Measurements from ENCODE around the gene STK35.

STK35 gene

DNA sequence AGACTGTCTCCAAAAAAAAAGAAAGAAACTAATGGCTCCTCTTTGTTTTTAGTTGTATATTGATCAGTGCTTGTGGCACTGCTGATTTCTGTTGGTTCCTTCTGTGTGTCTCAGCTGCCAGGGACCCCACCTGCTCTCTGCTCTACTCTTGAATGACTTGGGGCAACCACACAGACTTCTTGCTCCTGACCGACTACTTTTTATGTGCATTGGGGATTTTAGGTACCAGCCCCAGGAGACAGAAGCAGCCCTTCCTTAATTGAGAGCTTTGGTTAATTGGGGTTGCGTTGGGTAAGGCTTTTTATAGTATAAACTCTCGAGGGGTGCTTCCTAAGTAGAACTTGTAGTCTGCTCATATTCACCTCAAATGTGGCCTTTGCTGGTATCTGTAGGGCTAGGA lies 6.9 kb downstream of the STK35 start:
- no peak for DNase-seq

DNA sequence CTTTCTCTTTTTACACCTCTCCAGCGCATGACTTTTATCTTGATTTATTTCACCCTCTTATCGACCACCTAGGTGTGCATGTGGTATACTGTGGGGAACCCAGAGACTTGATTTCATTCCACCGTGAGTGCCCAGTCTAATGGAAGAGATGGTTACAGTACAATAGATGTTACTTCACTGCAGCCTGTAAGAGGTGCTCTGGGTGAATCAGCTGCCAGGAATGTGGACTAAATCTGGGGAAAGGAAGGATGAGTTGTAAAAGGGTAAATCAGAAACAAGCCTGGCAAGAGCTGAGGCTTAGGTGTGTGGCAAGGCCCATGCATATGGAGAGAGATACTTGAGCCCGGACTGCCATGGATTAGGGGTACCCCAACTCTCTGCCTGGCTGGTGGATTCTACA lies 7.4 kb downstream of the STK35 start:
- no peak for DNase-seq

DNA sequence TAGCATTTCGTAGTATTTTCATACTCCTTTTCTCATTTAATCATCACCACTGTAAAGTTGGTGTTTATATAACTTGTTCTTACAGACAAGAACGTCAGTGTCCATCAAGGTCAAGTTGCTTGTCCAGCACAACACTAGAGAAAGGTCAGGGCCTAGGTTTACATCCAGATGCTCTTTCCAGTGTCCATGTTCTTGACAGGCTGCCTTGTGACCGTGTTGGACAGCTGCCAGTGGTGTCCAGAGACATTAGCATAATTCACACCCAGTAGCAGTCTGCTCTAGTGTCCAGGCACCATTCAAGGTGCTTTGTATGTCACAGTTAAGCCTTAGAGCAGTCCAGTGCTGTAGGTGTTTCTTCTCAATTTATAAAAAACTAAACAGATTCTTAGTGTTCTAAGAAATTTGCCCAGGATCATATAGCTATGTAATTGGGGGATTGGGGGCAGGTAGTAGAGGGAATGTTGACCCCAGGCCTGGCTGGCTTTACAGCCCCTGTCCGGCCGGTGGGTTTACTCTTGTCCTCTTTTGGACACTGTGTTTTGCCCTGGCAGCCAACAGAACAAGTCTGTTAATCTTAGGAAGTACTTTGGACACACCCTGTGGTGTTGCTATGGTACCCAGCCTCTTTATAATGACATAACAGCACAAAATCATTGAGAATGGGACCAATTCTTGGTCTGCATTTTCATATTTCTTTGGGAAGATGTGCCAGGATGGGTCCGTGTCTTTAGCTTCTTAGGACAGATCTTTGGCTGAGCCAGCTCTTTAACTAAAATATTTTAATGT lies 8.0 kb downstream of the STK35 start:
- no peak for DNase-seq

DNA sequence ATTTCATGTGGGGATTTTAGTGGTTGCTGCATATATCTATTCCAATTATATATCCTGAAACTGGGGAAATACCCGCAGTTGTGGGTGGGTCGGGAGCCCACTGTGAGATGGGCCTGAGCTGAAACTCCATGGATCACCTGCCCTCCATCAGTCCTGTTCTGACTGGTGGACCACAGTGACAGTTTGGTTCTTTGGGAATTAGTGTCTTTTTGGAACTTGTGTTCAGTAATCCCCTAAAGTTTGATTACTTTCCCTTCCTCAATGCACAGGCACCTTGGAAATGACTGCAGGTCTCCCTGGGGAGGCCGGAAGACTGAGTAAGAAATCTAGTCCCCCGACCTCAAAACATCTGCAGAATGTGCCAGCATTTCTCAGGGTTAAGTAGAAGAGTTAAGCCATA lies 11.3 kb downstream of the STK35 start:
- no peak for DNase-seq

DNA sequence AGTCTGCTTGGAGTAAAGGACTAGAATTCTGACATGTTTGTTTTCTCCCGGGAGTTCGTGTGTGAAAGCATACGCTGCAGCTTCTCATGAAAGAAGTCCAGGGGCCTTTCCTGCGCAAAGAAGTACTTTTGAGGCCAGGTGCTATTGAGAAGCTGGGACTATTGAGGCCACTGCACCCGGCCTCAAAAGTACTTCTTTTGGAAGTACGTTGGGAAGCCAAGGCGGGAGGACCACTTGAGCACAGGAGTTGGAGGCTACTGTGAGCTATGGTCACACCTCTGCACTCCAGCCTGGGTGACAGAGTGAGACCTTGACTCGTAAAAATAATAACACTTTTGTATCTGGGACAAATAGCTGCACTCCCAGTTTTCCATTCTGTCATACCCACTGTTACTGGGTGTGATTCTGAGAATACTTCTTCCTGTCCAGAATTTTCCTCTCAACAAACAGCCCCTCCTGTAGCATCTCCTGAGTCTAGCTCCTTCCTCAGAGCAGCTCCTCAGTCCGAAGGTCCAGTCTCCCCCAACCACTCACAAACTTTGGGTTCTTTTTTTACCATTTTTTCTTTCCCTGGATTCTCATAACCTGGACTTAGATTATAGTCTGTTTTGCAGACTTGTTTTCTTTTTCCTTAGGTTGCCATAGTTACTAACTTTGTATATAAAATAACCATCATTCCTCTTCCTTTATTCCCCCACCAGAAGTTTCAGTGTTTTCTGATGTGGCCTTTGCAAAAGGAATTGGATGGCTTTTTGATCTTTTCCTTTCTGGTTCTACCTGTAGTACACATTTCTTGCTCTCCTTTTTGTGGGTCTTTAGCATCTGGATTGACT lies 12.7 kb downstream of the STK35 start:
- no peak for DNase-seq

DNA sequence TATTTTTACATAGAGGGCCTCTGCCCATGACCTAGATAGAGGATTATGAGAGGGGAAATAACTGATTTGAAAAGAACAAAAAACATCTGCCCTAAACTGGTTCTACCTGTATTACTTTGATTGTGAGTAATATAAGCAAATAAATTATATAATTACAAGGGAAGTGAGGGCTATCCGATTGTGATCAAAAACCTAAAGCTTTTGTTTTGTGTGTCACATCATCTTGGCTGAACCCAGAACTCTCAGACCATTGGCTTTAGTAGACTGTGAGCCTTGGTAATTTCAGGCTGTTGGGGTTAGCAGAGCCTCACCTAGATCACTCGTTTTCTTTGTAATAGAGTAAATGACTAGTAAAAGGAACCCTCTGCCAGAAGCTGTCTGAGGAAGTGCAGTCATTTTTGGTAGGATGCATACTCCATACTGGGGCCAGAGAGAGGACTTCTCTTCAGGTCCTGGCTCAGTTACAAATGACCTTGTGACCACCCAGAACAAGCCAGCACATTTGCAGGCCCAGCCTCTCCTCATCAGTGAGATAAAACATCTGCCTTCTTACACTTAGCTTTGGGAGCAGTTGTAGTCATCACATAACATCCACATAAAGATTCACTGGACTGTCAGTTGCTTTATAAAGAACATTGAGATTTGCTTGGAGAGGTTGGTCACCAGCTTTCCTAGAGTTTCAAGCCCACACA lies 13.5 kb downstream of the STK35 start:
- DNase-seq = no peak

DNA sequence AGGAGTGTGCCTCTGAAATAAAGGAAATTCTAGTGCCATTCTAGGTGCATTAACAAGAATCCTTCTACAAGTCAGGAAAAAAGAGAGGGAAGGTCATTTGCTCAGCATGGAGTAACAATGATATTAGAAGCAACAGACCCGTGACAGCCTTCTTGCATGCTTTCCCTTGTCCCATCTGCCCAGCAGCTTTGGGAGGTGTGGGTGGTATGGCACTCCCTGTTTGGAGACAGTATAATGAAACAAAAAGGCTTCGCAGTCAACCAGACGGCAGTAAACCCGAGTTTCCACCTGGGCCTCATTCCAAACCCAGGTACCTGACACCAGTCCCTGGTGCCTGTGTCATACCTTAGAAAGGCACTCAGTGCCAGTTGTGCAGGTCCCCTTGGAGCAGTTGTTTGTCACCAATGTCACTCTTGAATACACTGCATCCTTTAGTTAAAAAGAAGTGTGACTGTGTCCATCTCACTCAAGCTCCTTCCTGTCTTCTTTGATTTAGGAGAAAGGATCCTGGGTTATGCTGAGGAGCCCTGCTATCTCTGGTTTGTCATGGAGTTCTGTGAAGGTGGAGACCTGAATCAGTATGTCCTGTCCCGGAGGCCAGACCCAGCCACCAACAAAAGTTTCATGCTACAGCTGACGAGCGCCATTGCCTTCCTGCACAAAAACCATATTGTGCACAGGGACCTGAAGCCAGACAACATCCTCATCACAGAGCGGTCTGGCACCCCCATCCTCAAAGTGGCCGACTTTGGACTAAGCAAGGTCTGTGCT lies 14.7 kb downstream of the STK35 start:
- DNase-seq = no peak

DNA sequence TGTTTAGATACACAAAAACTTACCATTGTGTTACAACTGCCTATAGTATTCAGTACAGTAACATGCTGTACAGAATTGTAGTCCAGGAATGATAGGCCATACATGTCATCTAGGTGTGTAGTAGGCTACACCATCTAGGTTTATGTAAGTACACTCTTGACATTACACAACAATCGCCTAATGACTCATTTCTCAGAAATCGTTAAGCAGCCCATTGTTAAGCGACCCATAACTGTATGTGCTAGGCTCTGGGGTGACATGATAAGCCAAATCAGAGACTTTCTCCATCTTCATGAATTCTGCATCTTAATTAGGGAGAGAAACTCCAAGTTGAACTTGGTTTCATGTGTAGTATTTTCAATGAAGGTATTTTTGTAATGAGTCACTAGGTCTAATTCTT lies 17.2 kb downstream of the STK35 start:
- DNase-seq = no peak

DNA sequence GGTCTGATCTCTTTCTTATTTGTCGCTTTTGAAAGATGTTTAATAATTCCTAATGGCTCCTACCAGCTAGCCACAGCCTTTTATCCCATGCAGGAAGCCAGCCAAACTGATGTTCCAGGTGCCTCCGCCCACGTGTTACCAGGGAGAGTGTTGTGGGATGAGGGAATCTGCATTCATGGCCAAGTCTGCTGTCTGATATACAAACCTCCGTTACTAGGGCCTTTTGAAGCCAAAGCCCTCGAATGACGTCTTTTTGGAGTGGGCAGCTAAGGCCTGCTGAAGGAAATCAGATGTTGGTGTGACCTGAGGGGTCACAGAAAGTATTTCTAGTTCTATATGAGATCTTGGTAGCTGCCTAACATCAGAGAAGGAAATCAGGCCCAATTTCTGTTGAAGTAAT lies 21.3 kb downstream of the STK35 start:
- no peak for DNase-seq

DNA sequence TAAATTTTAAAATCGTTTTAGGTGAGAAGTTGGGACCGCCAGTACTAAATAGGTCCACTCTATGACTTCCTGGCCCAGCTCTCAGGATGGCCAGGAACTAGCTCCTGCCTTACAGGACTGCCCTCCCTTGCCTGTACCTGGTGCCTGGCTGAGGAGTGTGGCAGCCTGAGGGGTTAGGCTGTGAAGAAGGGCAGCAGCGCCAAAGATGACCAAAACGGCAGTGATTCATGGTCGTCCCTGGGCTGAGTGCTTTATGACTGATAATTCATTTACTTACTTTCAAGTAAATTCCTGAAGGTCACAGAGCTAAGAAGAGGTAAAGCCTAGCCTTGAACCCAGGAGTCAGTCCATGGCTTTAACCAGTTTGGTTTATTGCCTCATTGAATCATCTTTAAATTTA lies 22.1 kb downstream of the STK35 start:
- DNase-seq = no peak

DNA sequence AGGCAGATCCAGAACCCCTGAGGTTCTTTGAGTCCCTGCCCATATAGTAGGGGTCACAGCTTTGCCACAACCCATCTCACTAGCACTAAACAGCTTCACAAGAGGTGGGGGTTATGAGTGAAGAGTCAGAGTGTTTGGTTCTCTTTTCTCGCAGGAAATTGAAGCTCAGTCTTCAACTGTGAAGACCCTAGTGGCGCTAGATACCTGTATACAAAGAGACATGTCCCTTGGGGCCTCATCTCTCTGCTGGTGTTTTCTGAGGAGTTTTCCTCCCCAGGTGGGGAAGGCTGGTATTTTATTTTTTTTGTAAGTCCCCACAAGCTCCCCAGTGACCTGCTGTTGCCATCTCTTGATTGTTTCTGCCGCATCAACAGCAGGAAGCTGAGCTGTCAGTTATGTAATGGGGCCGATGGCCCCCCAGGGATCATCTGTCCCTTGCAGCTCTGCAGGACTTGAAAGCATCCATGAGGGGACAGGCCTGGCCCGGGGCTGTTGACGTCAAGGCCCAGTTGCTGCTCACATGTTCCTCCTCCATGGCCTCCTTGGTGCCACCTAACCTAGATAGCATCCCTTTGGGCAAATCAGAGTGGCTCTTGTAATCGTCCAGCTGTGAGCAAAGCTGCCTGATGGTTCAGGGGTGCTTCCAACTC lies 23.1 kb downstream of the STK35 start:
- no peak for DNase-seq

DNA sequence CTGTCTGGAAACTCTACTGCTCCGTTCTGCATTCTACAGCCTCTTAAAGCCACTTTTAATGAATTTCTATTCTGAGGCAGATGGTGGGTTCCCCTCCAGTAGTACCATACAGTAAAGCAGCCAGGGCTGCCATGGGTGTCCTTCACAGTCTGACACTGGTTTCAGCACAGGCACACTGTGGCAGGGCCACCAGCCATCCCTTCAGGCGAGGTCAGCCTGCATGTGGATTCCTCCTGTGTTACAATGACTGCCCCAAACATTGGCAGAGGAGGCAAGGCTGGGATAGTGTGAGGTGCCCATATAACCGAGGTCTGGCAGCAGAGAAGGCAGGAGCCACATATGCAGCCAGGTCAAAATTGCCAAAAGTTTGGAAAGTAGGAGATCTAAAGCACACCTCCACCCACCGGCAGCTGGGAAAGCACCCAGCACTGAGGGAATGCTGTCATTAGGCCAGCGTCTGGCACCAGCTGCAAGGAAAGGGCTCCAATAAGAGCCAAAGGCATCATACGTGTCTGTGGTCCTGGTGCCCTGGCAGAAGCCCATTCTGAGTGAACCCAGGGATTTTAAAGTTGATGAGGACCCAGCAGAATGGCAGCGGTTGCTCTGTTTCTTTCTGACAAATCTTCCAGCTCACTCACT lies 24.0 kb downstream of the STK35 start:
- DNase-seq = no peak

DNA sequence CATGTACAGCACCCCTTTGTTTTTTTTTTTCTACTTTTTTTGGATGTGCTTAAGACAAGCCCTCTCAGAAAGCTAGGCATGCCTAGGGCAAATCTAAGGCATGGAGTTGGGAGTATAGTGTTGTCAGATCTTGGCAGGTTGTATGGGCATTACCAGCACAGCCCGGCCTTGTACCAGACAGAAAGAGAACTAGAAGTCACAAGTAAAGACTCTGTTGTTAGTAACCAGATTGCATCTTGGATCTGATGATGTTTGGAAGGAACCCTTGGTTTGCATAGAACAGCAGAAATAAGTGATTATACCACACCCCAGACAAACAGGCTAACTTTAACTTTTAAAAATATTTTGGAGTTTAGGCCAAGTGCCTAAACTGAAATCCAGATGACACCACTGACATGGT lies 25.6 kb downstream of the STK35 start:
- no peak for DNase-seq

DNA sequence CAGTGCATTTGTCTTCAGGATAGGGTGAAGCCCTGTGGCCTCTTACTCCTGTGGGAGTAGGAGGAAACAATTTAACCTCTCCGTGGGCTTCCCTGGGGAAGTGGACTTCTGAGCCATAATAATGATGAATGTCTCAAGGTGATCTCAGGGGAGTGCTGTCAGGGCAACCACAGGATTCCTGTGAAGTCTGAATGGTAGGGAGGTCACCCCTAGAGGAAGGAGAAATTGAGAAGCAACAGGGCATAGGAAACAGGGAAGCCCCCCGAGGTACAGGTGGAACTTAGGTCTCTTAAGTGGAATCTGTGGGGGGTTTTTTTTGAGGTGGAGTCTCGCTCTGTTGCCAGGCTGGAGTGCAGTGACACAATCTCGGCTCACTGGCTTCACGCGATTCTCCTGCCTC lies 26.9 kb downstream of the STK35 start:
- DNase-seq = no peak

DNA sequence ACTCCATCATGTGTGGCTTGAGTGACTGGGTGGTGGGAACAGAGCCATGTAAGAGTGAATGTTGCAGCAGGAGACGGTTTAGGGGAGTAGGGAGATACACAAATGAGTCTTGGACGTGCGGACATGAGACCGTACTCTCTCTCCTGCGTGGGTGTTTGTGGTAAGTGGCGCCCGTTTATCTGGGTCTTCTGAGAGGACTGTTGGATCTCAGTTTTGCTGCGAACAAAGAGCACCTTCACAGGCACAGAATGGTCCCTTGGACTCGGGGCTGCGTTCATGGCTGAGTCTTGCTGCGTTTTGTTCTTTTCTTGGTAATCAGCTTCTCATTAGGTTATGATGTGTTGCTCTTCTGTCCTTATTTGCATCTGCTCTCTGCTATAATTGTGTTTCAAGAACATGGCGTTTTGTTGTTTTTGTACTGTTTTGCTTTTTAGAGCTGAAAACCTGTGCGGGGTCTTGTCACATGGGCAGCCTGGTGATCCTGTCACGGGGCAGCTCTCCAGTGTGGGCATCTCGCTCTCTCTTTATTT lies 28.5 kb downstream of the STK35 start:
- no peak for DNase-seq

DNA sequence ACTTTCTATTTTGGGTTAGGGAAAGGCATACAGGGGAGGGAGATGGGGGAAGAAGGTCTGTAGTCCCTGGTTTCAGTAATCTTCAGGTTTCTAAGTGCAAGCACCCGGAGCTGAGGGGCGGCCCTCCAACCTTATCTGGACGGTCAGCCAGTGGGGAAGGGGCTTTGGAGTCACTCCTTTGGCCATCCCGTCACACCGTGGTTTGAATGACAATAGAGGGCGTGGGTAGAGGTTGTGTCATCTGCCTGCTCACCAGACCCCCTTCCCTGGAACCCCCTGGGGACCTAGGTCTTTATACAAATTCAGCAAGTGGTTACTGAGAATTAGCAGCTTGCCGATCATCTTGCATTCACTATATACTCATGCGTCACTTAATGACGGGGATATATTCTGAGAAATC lies 29.1 kb downstream of the STK35 start:
- DNase-seq = no peak

DNA sequence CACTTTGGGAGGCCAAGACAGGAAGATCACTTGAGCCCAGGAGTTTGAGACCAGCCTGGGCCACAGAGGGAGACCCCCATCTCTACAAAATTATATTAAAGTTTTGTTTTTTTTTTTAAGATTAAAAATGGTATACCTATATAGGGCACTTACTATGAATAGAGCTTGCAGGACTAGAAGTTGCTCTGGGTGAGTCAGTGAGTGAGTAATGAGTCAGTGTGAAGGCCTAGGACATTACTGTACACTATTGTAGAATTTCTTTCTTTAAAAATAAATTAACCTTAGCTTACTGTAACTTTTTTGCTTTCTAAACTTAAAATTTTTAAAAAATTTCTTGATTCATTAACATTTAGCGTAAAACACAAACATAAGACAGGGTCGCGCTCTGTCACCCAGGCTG lies 29.7 kb downstream of the STK35 start:
- no peak for DNase-seq

DNA sequence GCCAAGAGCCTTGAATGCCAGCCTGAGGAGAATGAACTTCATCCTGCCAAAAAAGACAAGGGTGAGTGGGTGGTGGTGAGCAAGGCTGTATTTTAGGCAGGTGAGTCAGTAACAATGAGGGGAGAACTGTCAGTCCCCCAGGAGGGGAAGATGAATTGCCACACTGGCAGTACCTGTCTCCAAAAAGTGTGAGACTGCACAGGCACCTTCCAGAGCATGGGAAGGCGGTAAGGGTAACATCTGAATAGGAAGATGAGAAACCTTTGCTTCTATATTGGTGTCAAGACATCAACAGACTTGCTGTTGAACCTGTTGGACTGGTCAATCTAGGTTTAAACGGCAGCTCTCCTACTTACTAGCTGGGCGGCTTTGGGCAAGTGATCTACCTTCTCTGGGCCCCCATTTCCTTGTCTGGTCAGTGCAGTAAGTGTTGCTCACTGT lies 30.9 kb downstream of the STK35 start:
- DNase-seq = no peak

DNA sequence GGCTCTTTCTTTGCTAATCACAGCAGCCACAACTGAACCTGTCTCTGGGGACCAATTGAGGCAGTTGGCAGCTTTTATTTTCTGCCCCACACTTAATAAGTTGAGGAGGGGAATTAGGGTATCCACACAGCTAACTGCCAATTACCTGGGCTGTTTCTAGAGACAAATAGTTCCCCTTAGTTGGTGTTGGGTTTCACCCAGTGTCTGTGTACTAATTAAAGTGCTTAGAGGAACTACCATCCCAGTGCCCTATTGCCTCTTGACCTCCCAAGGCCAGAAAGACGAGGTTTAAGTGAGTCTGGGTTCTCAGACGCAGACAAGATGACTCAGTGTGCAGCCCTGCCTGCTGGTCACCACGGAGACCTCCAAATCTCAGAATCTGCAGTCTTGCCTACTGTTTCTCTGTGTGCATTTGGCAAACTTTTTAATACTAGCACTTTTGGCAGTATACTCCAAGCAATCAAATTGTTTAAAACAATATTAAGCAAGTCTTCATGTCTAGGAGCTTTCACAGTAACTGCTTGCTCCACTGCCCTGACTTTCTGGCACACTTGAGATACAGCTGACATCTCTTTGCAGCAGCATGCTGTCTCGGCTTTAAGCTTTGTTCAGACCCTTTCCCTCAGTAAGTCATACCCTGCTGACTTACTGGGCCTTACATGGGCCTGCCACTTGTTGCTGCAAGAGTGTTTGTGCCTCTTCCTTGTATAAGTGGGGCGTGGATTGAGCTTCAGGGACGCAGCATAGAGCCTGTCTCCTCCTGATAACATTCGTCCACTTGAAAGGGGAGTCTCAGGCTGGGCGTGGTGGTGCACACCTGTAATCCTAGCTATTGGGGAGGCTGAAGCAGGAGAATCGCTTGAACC lies 31.9 kb downstream of the STK35 start:
- peak; percentile 18 to 31 for DNase-seq

DNA sequence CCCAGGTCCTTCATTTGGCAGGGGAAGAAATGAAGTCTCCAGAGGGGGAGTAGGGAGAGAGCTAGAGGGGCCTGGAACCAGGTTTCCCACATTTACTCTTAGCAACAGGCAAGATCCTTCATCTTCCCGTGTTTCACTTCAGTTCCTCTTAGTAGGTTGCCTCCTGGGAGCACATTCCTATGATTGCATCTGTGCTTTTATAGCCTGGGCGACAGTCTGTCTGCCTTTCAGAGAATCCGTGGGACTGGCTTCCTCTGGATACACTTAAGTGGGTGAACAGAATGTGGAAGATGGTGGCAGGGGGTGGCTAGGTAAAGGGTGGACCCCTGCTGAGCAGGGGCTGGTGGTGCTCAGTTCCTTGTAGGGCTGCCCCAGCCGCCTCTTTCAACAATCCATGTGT lies 33.4 kb downstream of the STK35 start:
- DNase-seq = no peak

DNA sequence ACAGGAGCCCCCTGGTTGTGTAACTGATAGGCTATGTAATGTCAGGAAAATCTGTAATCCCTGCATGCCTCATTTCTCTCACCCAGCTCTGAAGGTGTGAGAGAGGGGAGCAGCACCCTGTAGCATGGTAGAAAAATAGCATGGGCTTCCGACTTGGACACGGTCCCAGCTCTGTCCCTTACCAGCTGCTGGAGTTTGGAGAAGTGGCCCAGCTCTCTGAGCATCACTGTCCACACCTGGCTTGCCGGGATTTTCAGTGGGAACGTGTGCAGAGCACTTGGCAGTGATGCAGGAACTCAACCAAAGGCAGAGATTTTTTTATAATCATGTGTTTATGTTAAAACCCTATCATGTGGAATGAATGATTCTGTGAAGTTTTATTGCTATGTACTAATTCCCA lies 34.6 kb downstream of the STK35 start:
- DNase-seq = no peak

Data from NCI-H524 (cell line).